K562 treated with DMSO at 1 percent for 48 hours (cell line): ENCODE data around the gene ANKRD50. TPM values are rescaled to one million over a fixed set of nuclear protein-coding genes. Genes with fewer than 3 reads are reported as not detected.

Source experiments
- total RNA-seq: library from RNA; unstranded; fragments of 300-600 nt; gene quantifications from 2 replicates; pipeline ENCODE4 v1.2.3, GENCODE V29; 2022; ENCODE audit warnings: low replicate concordance; ENCODE audit errors: extremely low read depth

Gene ANKRD50, protein sequence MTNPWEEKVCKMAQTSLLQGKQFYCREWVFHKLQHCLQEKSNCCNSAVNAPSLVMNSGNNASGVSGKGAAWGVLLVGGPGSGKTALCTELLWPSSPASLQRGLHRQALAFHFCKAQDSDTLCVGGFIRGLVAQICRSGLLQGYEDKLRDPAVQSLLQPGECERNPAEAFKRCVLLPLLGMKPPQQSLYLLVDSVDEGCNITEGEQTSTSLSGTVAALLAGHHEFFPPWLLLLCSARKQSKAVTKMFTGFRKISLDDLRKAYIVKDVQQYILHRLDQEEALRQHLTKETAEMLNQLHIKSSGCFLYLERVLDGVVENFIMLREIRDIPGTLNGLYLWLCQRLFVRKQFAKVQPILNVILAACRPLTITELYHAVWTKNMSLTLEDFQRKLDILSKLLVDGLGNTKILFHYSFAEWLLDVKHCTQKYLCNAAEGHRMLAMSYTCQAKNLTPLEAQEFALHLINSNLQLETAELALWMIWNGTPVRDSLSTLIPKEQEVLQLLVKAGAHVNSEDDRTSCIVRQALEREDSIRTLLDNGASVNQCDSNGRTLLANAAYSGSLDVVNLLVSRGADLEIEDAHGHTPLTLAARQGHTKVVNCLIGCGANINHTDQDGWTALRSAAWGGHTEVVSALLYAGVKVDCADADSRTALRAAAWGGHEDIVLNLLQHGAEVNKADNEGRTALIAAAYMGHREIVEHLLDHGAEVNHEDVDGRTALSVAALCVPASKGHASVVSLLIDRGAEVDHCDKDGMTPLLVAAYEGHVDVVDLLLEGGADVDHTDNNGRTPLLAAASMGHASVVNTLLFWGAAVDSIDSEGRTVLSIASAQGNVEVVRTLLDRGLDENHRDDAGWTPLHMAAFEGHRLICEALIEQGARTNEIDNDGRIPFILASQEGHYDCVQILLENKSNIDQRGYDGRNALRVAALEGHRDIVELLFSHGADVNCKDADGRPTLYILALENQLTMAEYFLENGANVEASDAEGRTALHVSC (N-terminal part only)
- total RNA-seq, result not detected in 2 replicates

DNA sequence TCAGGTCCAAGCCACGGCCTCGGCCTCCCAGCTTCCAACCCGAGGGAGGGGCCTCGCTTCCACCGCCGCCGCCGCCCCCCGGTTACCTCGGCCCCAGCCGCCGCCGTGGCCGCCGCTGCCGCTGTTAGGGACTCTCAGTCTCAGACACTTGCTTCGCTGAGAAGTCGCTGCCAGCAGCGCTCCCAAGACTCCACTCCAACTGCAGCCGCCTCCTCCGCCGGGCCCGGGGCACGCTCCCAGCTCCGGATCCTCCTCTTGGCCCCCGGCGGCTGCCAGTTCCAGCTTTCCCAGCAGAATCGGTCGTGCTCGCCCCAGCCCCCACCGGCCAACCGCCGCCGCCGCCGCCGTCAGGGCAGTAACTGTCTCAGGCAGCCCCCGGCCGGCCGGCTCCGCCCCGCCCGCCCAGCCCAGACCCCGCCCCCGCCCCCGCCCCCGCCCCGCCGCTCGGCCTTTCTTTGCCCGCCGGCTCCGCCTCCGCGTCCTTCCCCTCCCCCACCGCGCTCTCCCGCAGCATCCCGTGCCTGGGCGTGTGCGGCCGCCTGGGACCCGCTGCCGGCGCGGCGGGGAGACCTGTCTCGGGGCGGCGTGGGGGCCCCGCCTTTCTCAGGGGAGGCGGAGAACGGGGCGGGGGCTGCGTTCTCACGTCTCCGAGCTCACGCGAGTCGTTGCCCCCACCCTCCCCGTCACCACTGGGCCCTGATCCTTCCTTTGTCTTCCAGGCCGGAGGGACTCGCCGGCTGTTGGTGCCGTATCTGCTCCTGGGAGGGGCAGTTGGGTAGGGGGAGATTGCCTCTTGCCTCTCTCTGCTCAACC, at the start of gene ANKRD50:
Gene ANKRD50 (minus strand): TSS at position 361 of the 813 bp plus-strand sequence. CDS start 2,221 bp downstream, outside the sequence.

